Astrocyte (in vitro differentiated cells and primary cell): Measurements from ENCODE around the gene PROS1.

Experiments used
- CTCF ChIP-seq: IDR thresholded peaks from 2 replicates; pipeline ENCODE4 v1.5.1; 2011; ENCODE audit warnings: low read depth, mild to moderate bottlenecking, inconsistent platforms, low read length, moderate library complexity; ENCODE audit not compliant: insufficient read depth
- EZH2 ChIP-seq: IDR thresholded peaks from 2 replicates; pipeline ENCODE4 v1.6.1; 2012; ENCODE audit warnings: mild to moderate bottlenecking, low read length, inconsistent platforms; ENCODE audit not compliant: insufficient read depth

- TF ChIP-seq CTCF (peak; percentile 94), EZH2 (no peak)
Observed at GRCh38 chr3:94004301-94004910, 30.7 kb upstream of the PROS1 start.
